CMK (cell line): ENCODE data around the gene ZFYVE27.
"Not testable (repeated sequence)": the region's sequence is repeated elsewhere in the genome, so short reads cannot be mapped to it uniquely, and the experiment has no call there.

Experiments used
- DNase-seq: peaks from one replicate; pipeline ENCODE4 v3.0.0-alpha.2; 2010; ENCODE audit warnings: low read depth

The ZFYVE27 gene, protein sequence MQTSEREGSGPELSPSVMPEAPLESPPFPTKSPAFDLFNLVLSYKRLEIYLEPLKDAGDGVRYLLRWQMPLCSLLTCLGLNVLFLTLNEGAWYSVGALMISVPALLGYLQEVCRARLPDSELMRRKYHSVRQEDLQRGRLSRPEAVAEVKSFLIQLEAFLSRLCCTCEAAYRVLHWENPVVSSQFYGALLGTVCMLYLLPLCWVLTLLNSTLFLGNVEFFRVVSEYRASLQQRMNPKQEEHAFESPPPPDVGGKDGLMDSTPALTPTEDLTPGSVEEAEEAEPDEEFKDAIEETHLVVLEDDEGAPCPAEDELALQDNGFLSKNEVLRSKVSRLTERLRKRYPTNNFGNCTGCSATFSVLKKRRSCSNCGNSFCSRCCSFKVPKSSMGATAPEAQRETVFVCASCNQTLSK

GRCh38 chr10:97736902-97737769 lies at the start of gene ZFYVE27:
Gene ZFYVE27 (plus strand): TSS chr10:97737128. CDS start chr10:97738478, 1,350 bp downstream.
- DNase-seq, result peak; percentile 95

GRCh38 chr10:97687785-97688781 lies 48.8 kb upstream of the ZFYVE27 start:
- no peak for DNase-seq

GRCh38 chr10:97689559-97690020 lies 47.3 kb upstream of the ZFYVE27 start:
- no peak for DNase-seq

DNA sequence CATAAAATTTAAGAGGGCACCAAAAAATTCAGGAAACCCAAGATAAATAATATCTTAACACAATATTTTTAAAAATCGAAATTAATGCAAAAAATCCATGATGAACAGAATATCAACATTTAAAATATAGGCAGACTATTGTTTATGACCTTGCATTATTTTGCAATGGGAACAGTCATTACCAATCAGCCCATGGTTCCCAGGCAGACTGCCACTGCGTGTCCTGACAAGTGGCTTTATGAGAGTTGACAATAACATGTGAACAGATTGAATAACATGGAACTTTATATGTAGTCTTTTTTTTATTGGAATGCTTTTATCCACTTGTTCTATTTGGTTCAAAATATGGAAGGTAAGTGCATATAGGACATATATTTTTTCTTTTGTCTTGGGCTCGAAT lies 46.8 kb upstream of the ZFYVE27 start:
- no peak for DNase-seq

DNA sequence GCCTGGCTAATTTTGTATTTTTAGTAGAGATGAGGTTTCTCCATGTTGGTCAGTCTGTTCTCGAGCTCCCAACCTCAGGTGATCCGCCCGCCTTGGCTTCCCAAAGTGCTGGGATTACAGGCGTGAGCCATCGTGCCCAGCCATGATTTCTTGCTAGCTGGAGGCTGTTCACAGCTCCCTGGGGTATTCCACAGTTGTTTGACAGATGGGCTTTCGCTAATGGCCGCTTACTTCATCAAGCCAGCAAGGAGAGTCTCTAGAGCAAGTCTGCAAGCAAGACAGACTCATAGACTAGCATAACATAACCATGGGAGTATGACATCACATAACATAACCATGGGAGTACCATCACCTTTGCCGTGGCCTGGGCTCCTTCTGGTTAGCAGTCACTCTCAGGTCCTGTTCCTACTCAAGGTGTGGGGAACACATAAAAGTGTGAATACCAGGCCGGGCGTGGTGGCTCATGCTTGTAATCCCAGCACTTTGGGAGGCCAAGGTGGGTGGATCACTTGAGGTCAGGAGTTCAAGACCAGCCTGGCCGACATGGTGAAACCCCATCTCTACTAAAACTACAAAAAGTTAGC lies 38.8 kb upstream of the ZFYVE27 start:
- DNase-seq, result not testable (repeated sequence)

DNA sequence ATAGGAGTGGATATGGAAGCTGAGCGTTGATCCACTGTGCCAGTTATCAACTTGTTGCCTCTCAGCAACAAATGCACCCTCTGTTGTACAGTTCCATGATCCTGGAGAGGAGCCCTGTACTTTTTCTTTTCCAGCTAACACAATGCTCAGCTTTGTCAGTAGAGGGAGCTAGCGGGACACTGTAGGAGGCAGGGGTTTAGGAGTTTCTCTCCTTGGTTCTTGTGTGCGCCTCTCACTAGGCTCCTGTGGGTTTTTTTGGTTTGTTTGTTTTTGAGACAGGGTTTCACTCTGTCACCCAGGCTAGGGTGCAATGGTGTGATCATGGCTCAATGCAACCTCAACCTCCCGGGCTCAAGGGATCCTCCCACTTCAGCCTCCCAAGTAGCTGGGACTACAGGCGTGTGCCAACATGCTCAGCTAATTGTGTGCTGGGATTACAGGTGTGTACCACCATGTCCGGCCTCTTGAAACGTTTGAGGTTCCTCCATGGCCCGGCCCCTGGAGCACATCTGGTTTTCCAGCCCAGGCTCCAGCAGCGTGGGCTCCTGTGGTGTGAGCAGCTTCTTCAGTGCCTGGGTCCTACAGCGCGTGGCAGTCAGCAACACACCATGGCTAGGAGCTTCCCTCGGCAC lies 35.4 kb upstream of the ZFYVE27 start:
- DNase-seq, result no peak

- DNase-seq, result no peak
These were observed 33.4 kb upstream of the ZFYVE27 start for GRCh38 chr10:97703398-97704067.

- DNase-seq, result no peak
These were observed 32.6 kb upstream of the ZFYVE27 start for GRCh38 chr10:97704341-97704740.

- DNase-seq, result no peak
These were observed 31.8 kb upstream of the ZFYVE27 start for GRCh38 chr10:97705006-97705670.

DNA sequence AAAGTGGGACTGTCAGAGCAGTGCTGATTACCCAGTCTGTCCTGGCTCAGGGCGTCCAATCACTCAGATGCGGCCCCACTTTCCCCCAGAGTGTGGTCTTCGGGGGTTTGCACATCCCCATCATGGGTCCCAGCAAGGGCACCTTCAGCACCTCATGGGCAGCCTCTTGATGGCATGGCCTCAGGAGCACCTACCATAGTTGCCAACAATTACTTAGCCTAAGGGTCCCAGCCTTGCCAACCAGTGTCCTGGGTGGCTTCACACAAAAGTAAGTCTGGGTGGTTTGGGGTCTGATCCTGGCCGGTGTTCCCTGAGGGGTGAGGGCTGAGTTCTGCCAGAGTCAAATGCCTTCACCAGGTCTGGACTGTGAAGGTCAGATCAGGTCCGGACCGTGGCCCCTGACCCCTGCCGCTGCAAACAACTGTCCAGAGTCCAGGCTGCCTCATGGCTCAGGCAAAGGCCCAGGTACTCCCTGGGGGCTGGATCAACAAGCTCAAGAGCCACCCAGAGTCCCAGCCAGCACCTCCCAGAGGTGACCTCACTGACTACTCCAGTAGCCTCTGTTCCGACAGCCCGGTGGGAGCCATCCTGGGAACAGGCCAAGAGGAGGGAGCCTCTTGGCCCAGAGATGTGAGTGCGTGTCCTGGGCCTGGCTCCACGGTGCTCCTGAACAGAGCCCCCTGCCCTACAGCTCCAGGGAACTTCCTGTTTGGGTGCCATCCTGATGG lies 29.6 kb upstream of the ZFYVE27 start:
- no peak for DNase-seq

GRCh38 chr10:97708167-97708566 lies 28.8 kb upstream of the ZFYVE27 start:
- no peak for DNase-seq

- no peak for DNase-seq
These were observed 27.7 kb upstream of the ZFYVE27 start for GRCh38 chr10:97708976-97709946.

DNA sequence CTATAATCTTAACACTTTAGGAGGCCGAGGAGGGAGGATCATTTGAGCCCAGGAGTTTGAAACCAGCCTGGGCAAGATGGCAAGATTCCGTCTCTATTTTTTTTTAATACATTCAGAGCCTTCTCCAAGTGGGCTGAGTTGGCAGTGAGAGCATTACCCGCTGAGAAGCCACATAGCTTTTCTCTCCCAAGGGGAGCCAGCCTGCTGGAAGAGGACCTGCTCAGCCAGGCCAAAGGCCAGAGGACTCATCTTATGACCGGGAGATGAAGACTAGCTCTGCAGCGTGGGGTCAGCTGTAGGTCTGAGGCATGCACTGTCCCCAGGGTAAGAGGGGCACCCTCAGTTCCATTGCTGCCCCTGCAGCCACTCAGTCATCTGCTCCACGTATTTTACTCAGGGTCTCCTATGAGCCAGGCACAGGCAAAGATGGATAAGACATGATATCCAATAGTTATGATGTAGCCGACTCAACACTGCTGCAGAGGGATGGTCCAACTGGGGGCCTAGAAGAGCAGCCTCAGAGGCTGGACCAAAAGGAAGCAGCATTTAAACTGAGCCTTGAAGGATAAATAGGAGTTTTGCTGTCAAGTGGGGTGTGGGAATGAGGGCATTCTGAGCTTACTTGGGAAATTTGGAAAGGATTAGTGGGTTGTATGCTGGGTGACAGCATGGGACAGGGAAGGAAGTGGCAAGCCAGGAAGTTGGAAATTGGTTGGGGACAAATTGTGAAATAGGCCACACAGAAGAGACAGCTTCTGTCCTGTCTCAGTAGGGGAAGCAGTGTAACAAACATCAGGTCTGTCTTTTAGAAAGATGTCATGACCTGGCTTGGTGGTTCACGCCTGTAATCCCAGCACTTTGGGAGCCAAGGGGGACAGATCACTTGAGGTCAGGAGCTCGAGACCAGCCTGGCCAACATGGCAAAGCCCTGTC lies 25.0 kb upstream of the ZFYVE27 start:
- no peak for DNase-seq

- peak; percentile 86 for DNase-seq
These were observed 23.5 kb upstream of the ZFYVE27 start, which contains the start of gene MARVELD1 for GRCh38 chr10:97713339-97713825. Gene MARVELD1 (plus strand): TSS chr10:97713730. CDS start chr10:97713877, 147 bp downstream.

- DNase-seq, result no peak
These were observed 23.0 kb upstream of the ZFYVE27 start for GRCh38 chr10:97713826-97714400.
